Astrocyte (in vitro differentiated cells and primary cell): ENCODE results near the gene RICTOR. TPM values are rescaled to one million over a fixed set of nuclear protein-coding genes. Genes with fewer than 3 reads are reported as not detected.

ENCODE experiments used
- DNase-seq: peaks from one replicate; pipeline ENCODE4 v3.0.0-alpha.2; 2010; ENCODE audit warnings: low read depth
- FAIRE-seq: peaks from 2 replicates; lab custom pipeline; 2011; peaks lifted over from hg19 to GRCh38; lab: Jason Lieb, UNC
- H2AFZ ChIP-seq: 2 replicates; pipeline ENCODE4 v1.6.0; 2012; ENCODE audit warnings: low read depth, low read length, inconsistent platforms
- H3K27ac ChIP-seq: 2 replicates; pipeline ENCODE4 v1.5.1; 2011; ENCODE audit warnings: low read depth, low read length, inconsistent platforms
- H3K27me3 ChIP-seq: 2 replicates; pipeline ENCODE4 v1.6.0; 2011; ENCODE audit warnings: low read length, inconsistent platforms; ENCODE audit not compliant: insufficient read depth
- H3K36me3 ChIP-seq: 2 replicates; pipeline ENCODE4 v1.5.1; 2011; ENCODE audit warnings: low read length, inconsistent platforms; ENCODE audit not compliant: insufficient read depth
- H3K4me1 ChIP-seq: 2 replicates; pipeline ENCODE4 v1.5.1; 2011; ENCODE audit warnings: low read length, inconsistent platforms; ENCODE audit not compliant: insufficient read depth
- H3K4me2 ChIP-seq: 2 replicates; pipeline ENCODE4 v1.6.0; 2012; ENCODE audit warnings: low read length, inconsistent platforms
- H3K4me3 ChIP-seq: 2 replicates; pipeline ENCODE4 v1.5.1; 2011; ENCODE audit warnings: low read depth, mild to moderate bottlenecking, low read length, inconsistent platforms; ENCODE audit not compliant: insufficient read depth
- H3K79me2 ChIP-seq: 2 replicates; pipeline ENCODE4 v1.6.0; 2012; ENCODE audit warnings: mild to moderate bottlenecking, low read length, inconsistent platforms; ENCODE audit not compliant: insufficient read depth
- H3K9ac ChIP-seq: 2 replicates; pipeline ENCODE4 v1.6.0; 2012; ENCODE audit warnings: mild to moderate bottlenecking, low read length, inconsistent platforms
- H3K9me3 ChIP-seq: 2 replicates; pipeline ENCODE4 v1.5.1; 2012; ENCODE audit warnings: low read depth, mild to moderate bottlenecking, low read length, inconsistent platforms; ENCODE audit not compliant: insufficient read depth
- H4K20me1 ChIP-seq: 2 replicates; pipeline ENCODE4 v1.6.0; 2012; ENCODE audit warnings: low read length, inconsistent platforms; ENCODE audit not compliant: insufficient read depth
- H3K27ac Mint-ChIP-seq: one replicate; pipeline ENCODE4 v1.8.0; 2021; ENCODE audit warnings: mild to moderate bottlenecking, mixed read lengths; ENCODE audit not compliant: unreplicated experiment
- H3K27me3 Mint-ChIP-seq: one replicate; pipeline ENCODE4 v1.8.0; 2021; ENCODE audit warnings: low read depth, mixed read lengths; ENCODE audit not compliant: unreplicated experiment
- H3K36me3 Mint-ChIP-seq: one replicate; pipeline ENCODE4 v1.8.0; 2021; ENCODE audit warnings: low read depth, mixed read lengths; ENCODE audit not compliant: unreplicated experiment
- H3K4me1 Mint-ChIP-seq: one replicate; pipeline ENCODE4 v1.8.0; 2021; ENCODE audit warnings: low read depth, mixed read lengths; ENCODE audit not compliant: unreplicated experiment
- H3K4me3 Mint-ChIP-seq: one replicate; pipeline ENCODE4 v1.8.0; 2021; ENCODE audit warnings: mild to moderate bottlenecking, moderate library complexity, mixed read lengths; ENCODE audit not compliant: unreplicated experiment
- H3K9me3 Mint-ChIP-seq: one replicate; pipeline ENCODE4 v1.8.0; 2021; ENCODE audit warnings: mild to moderate bottlenecking, mixed read lengths; ENCODE audit not compliant: unreplicated experiment
- CTCF ChIP-seq: IDR thresholded peaks from 2 replicates; pipeline ENCODE4 v1.5.1; 2011; ENCODE audit warnings: low read depth, mild to moderate bottlenecking, inconsistent platforms, low read length, moderate library complexity; ENCODE audit not compliant: insufficient read depth
- EZH2 ChIP-seq: IDR thresholded peaks from 2 replicates; pipeline ENCODE4 v1.6.1; 2012; ENCODE audit warnings: mild to moderate bottlenecking, low read length, inconsistent platforms; ENCODE audit not compliant: insufficient read depth
- total RNA-seq: library from RNA; stranded (reverse); gene quantifications from 2 replicates; pipeline ENCODE4 v1.2.1, GENCODE V29; 2021

RICTOR gene
- total RNA-seq, 1 donor from 2014 or later: 43.2 TPM

GRCh38 chr5:38938424-38938823 lies 135.8 kb downstream of the RICTOR start:
- Histone ChIP-seq H3K4me2 (peak overlapping the region; percentile 9), H3K36me3 (peaks cover 36% of the 10 kb centered on the region), H4K20me1 (no peaks in the 10 kb centered on the region), H3K9me3 (no peaks in the 10 kb centered on the region), H3K4me1 (no peaks in the 10 kb centered on the region), H2AFZ (no peak overlapping the region), H3K4me3 (no peak overlapping the region), H3K9ac (peak overlapping the region; percentile 15), H3K27ac (no peak overlapping the region), H3K79me2 (no peaks in the 10 kb centered on the region), H3K27me3 (no peaks in the 10 kb centered on the region)
- Mint-ChIP-seq H3K4me3 (no peak overlapping the region), H3K36me3 (peaks cover 2% of the 10 kb centered on the region), H3K4me1 (peaks cover 7% of the 10 kb centered on the region), H3K9me3 (no peaks in the 10 kb centered on the region), H3K27me3 (no peaks in the 10 kb centered on the region), H3K27ac (no peak overlapping the region)
- no peak for FAIRE-seq
- DNase-seq: peak; percentile 57
- TF ChIP-seq CTCF: no peak

- DNase-seq (no peak), FAIRE-seq (no peak)
- no peak overlapping the region for H3K27ac ChIP-seq
- no peak overlapping the region for H2AFZ ChIP-seq
- no peaks in the 10 kb centered on the region for H3K9me3 ChIP-seq
- peaks cover 38% of the 10 kb centered on the region for H3K36me3 ChIP-seq
- H3K27me3 Mint-ChIP-seq: no peaks in the 10 kb centered on the region
- H3K36me3 Mint-ChIP-seq: peaks cover 5% of the 10 kb centered on the region
- H3K4me1 Mint-ChIP-seq: peaks cover 10% of the 10 kb centered on the region
- H3K4me1 ChIP-seq: no peaks in the 10 kb centered on the region
- H3K27me3 ChIP-seq: no peaks in the 10 kb centered on the region
- no peak overlapping the region for H3K27ac Mint-ChIP-seq
- H3K4me3 Mint-ChIP-seq: no peak overlapping the region
- no peaks in the 10 kb centered on the region for H3K79me2 ChIP-seq
- H3K9me3 Mint-ChIP-seq: no peaks in the 10 kb centered on the region
- TF ChIP-seq CTCF: no peak
- TF ChIP-seq EZH2: no peak
- no peak overlapping the region for H3K4me2 ChIP-seq
- H3K4me3 ChIP-seq: no peak overlapping the region
- H4K20me1 ChIP-seq: no peaks in the 10 kb centered on the region
- H3K9ac ChIP-seq: no peak overlapping the region
These were observed 137.9 kb downstream of the RICTOR start for GRCh38 chr5:38936269-38936668.

DNA sequence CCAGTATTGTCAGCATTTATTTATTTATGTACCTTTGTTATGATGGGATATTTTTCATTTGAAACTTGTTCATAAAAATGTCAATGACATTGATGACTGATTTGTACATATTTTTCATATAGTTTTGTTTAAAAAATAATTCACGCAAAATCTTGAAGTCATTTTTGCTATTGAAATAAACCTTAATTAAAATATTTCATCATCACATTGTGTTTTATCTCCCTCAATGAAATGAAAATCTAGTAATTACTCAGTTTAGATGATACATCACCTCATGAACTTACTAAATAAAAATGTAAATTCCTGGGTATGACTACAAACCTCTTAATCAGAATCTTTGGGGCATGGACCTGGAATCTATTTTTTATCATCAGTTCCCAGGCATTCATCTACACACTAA lies 138.8 kb downstream of the RICTOR start:
- Histone ChIP-seq H3K4me1 (no peaks in the 10 kb centered on the region), H3K27ac (no peak overlapping the region), H3K36me3 (peaks cover 42% of the 10 kb centered on the region), H3K9me3 (no peaks in the 10 kb centered on the region), H3K4me2 (no peak overlapping the region), H3K79me2 (no peaks in the 10 kb centered on the region), H4K20me1 (no peaks in the 10 kb centered on the region), H3K4me3 (no peak overlapping the region), H3K27me3 (no peaks in the 10 kb centered on the region), H2AFZ (no peak overlapping the region), H3K9ac (no peak overlapping the region)
- Mint-ChIP-seq H3K27me3 (no peaks in the 10 kb centered on the region), H3K9me3 (no peaks in the 10 kb centered on the region), H3K4me3 (no peak overlapping the region), H3K36me3 (peaks cover 5% of the 10 kb centered on the region), H3K27ac (no peak overlapping the region), H3K4me1 (peaks cover 12% of the 10 kb centered on the region)
- TF ChIP-seq EZH2 (no peak), CTCF (no peak)
- FAIRE-seq (no peak), DNase-seq (no peak)
